Measurements from ENCODE around the gene CACNA1C. TPM values are rescaled to one million over a fixed set of nuclear protein-coding genes. Genes with fewer than 3 reads are reported as not detected.

CACNA1C gene
- total and polyA plus RNA-seq, 10 of the 15 experiments (the other 5 are each of a cell fraction or from before 2014, with no cell fraction given): under 0.01 to 0.15 (median 0.09) TPM; not detected in 5

- TF ChIP-seq ZBTB40 (IDR thresholded peaks at IDR 0.05; ENCODE audit: borderline replicate concordance): no peak
- no peak for TF ChIP-seq SKIL (IDR thresholded peaks at IDR 0.05; ENCODE audit: low read depth, poor library complexity, severe bottlenecking)
These were observed 5.1 kb downstream of the CACNA1C start (continued) for GRCh38 chr12:2057795-2058408.

GRCh38 chr12:2058837-2059236 is 6.0 kb downstream of the CACNA1C start:
- no TSS peak for BruUV-seq (replicated peaks)
- no peak overlapping the region for H2AFZ ChIP-seq (ENCODE audit: control insufficient read depth, low read depth, low read length)
- TF ChIP-seq YBX1 (IDR thresholded peaks at IDR 0.05) (no peak), USF2 (IDR thresholded peaks at IDR 0.05; ENCODE audit: borderline replicate concordance, low read depth, low read length) (no peak), FOS (IDR thresholded peaks at IDR 0.05; ENCODE audit: borderline replicate concordance, extremely low read depth, insufficient read length) (no peak), MXI1 (IDR thresholded peaks at IDR 0.05; ENCODE audit: low read depth, low read length) (no peak), SKIL (IDR thresholded peaks at IDR 0.05; ENCODE audit: low read depth, poor library complexity, severe bottlenecking) (no peak), SRF (IDR thresholded peaks at IDR 0.05; ENCODE audit: low read depth in 2 of 2, low read length in 2 of 2) (no peak), STAT3 (IDR thresholded peaks at IDR 0.05; ENCODE audit: low read depth, low read length) (no peak), TCF3 (IDR thresholded peaks at IDR 0.05; ENCODE audit: borderline replicate concordance, insufficient read depth, low read depth, low read length) (no peak), GABPA (IDR thresholded peaks at IDR 0.05; ENCODE audit: low read depth) (no peak), IKZF1 (conservative IDR thresholded peaks at IDR 0.05) (no peak)

More at GRCh38 chr12:2058837-2059236, 6.0 kb downstream of the CACNA1C start:
- CTCF ChIA-PET: interaction anchor here (0.6 to 2.9 kb wide), 3 partner anchors 229 to 524 kb away, joined by 3 to 14 read pairs (median 3); no protein-coding TSS in a partner anchor
- Histone ChIP-seq H3K4me1 (ENCODE audit: control insufficient read depth, insufficient read depth, low read length) (no peaks in the 10 kb centered on the region), H3K36me3 (ENCODE audit: control insufficient read depth in 2 of 2, insufficient read depth in 2 of 2, low read length in 1 of 2) (no peaks in the 10 kb centered on the region), H3K27me3 (replicated peaks in 1 of 2; ENCODE audit: control insufficient read depth in 2 of 2, insufficient read depth in 2 of 2, low read length in 1 of 2) (peaks cover 3 to 14% of the 10 kb centered on the region in 2 experiments; a peak in 3 of 4 replicates), H3K4me2 (ENCODE audit: control insufficient read depth, insufficient read depth) (no peak overlapping the region), H4K20me1 (ENCODE audit: control insufficient read depth, insufficient read depth) (no peaks in the 10 kb centered on the region), H3K4me3 (no peak overlapping the region), H3K79me2 (ENCODE audit: control insufficient read depth, insufficient read depth, low read length) (no peaks in the 10 kb centered on the region), H3K9ac (ENCODE audit: control insufficient read depth, insufficient read depth, low read length) (no peak overlapping the region), H3K27ac (ENCODE audit: control insufficient read depth, insufficient read depth) (no peak overlapping the region), H3K9me3 (replicated peaks; ENCODE audit: control insufficient read depth, insufficient read depth, low read length) (no peaks in the 10 kb centered on the region)
- POLR2A ChIA-PET: no interaction called here
- RAD21 ChIA-PET (ENCODE audit: unreplicated experiment): interaction anchor here (1.0 kb wide), 1 partner anchor 229 kb away, joined by 3 read pairs; no protein-coding TSS in a partner anchor
- intact Hi-C loops (cut with micrococcal nuclease; ENCODE audit: unreplicated experiment): loop anchor here (5.0 kb wide), 1 partner anchor 523 kb away; no protein-coding TSS in a partner anchor
- no peak for ATAC-seq
- SMC1A ChIA-PET (ENCODE audit: uncharacterized antibody, unreplicated experiment): interaction anchor here (0.5 kb wide), 1 partner anchor 229 kb away, joined by 3 read pairs; no protein-coding TSS in a partner anchor
- in situ Hi-C loops (cut with MboI): loop anchor here (10.0 kb wide), 1 partner anchor 526 kb away; no protein-coding TSS in a partner anchor
- no peak for DNase-seq (ENCODE audit: low read depth, low spot score)
- 50% methylated on average over 6 of the region's 6 CpGs for WGBS (ENCODE audit: insufficient coverage, insufficient replicate concordance, low lambda C conversion rate, missing lambda C conversion rate)
- FAIRE-seq: no peak

Measured in GM12878 (cell line).